Liver (tissue), 9 donors: ENCODE data around the gene POU2AF3. TPM values are rescaled to one million over a fixed set of nuclear protein-coding genes. Genes with fewer than 3 reads are reported as not detected.
A peak's percentile ranks its signal among the peaks of the same experiment; 100 is the strongest.
"Not testable (repeated sequence)": the region's sequence is repeated elsewhere in the genome, so short reads cannot be mapped to it uniquely, and the experiment has no call there.

Source experiments
- DNase-seq: peaks from one replicate; pipeline ENCODE4 v3.0.0-alpha.2; 2017; ENCODE audit warnings: low spot score
- H3K27ac ChIP-seq, 2 donors: one replicate each; pipeline ENCODE4 v1.7.0; 2013; ENCODE audit warnings: inconsistent platforms in 2 of 2, low read length in 2 of 2, control low read depth in 1 of 2, low read depth in 1 of 2, mild to moderate bottlenecking in 1 of 2
- H3K27me3 ChIP-seq, 4 donors: one replicate each; pipeline versions ENCODE4 v1.6.1 to v1.7.0; 2013; ENCODE audit warnings: low read length in 3 of 4, inconsistent platforms in 1 of 4, mild to moderate bottlenecking in 1 of 4, moderate library complexity in 1 of 4; ENCODE audit not compliant: control insufficient read depth in 4 of 4, insufficient read depth in 4 of 4
- H3K36me3 ChIP-seq, 4 donors: one replicate each; pipeline versions ENCODE4 v1.6.1 to v1.7.0; 2013; ENCODE audit warnings: low read length in 3 of 4, mild to moderate bottlenecking in 3 of 4, low read depth in 1 of 4, moderate library complexity in 1 of 4; ENCODE audit not compliant: control insufficient read depth in 4 of 4, insufficient read depth in 3 of 4
- H3K4me1 ChIP-seq, 4 donors: one replicate each; pipeline versions ENCODE4 v1.6.1 to v1.7.0; 2013; ENCODE audit warnings: low read length in 3 of 4, mild to moderate bottlenecking in 3 of 4, moderate library complexity in 1 of 4; ENCODE audit not compliant: control insufficient read depth in 4 of 4, insufficient read depth in 4 of 4
- H3K4me3 ChIP-seq, 3 donors: one replicate each; pipeline versions ENCODE4 v1.6.1 to v1.7.0; 2013; ENCODE audit warnings: low read length in 3 of 3, control low read depth in 1 of 3, low read depth in 1 of 3, mild to moderate bottlenecking in 1 of 3
- H3K9ac ChIP-seq, 2 donors: one replicate each; pipeline ENCODE4 v1.7.0; 2013; ENCODE audit warnings: low read length in 2 of 2, mild to moderate bottlenecking in 2 of 2, moderate library complexity in 2 of 2, control low read depth in 1 of 2, low read depth in 1 of 2
- H3K9me3 ChIP-seq, 4 donors: one replicate each; pipeline versions ENCODE4 v1.6.1 to v1.7.0; 2013; ENCODE audit warnings: low read length in 3 of 4; ENCODE audit not compliant: control insufficient read depth in 4 of 4
- ATF3 ChIP-seq: IDR thresholded peaks from 2 replicates; pipeline ENCODE4 v1.6.1; 2016; ENCODE audit warnings: antibody characterized with exemption
- CTCF ChIP-seq: fragments of 150-350 bp; IDR thresholded peaks from 2 replicates; pipeline ENCODE4 v1.5.1; 2017; ENCODE audit warnings: improper control_type of control experiment, low read depth, low read length; ENCODE audit not compliant: missing input control
- EGR1 ChIP-seq, 2 donors: IDR thresholded peaks; 2 replicates each; pipeline ENCODE4 v1.6.1; 2016 to 2018; ENCODE audit warnings: antibody characterized with exemption in 2 of 2, low read depth in 2 of 2
- FOXA2 ChIP-seq: IDR thresholded peaks from 2 replicates; pipeline ENCODE4 v1.6.1; 2016; ENCODE audit warnings: antibody characterized with exemption
- GABPA ChIP-seq, 2 donors: IDR thresholded peaks in 1 of 2; conservative IDR thresholded peaks in 1 of 2; 2 replicates each; pipeline ENCODE4 v1.6.1; 2016; ENCODE audit warnings: antibody characterized with exemption in 2 of 2, mild to moderate bottlenecking in 1 of 2, moderate library complexity in 1 of 2
- HNF4A ChIP-seq, 2 donors: conservative IDR thresholded peaks; 2 replicates each; pipeline ENCODE4 v1.6.1; 2016; ENCODE audit warnings: antibody characterized with exemption in 2 of 2, mild to moderate bottlenecking in 2 of 2
- HNF4G ChIP-seq: IDR thresholded peaks from 2 replicates; pipeline ENCODE4 v1.6.1; 2016; ENCODE audit warnings: antibody characterized with exemption
- JUND ChIP-seq, 2 donors: IDR thresholded peaks; 2 replicates each; pipeline ENCODE4 v1.6.1; 2016; ENCODE audit warnings: antibody characterized with exemption in 2 of 2
- NR2F2 ChIP-seq: IDR thresholded peaks from 2 replicates; pipeline ENCODE4 v1.6.1; 2016; ENCODE audit warnings: antibody characterized with exemption
- RAD21 ChIP-seq, 2 donors: IDR thresholded peaks; 2 replicates each; pipeline ENCODE4 v1.6.1; 2016; ENCODE audit warnings: antibody characterized with exemption in 2 of 2, mild to moderate bottlenecking in 2 of 2
- REST ChIP-seq: IDR thresholded peaks from 2 replicates; pipeline ENCODE4 v1.6.1; 2016; ENCODE audit warnings: antibody characterized with exemption, mild to moderate bottlenecking
- RXRA ChIP-seq, 2 donors: IDR thresholded peaks; 2 replicates each; pipeline ENCODE4 v1.6.1; 2017 to 2018; ENCODE audit warnings: antibody characterized with exemption in 2 of 2, mild to moderate bottlenecking in 1 of 2
- SP1 ChIP-seq: IDR thresholded peaks from 2 replicates; pipeline ENCODE4 v1.6.1; 2018; ENCODE audit warnings: antibody characterized with exemption, mild to moderate bottlenecking
- TAF1 ChIP-seq: conservative IDR thresholded peaks from 2 replicates; pipeline ENCODE4 v1.6.1; 2016; ENCODE audit warnings: antibody characterized with exemption, mild to moderate bottlenecking
- YY1 ChIP-seq: IDR thresholded peaks from 2 replicates; pipeline ENCODE4 v1.6.1; 2016; ENCODE audit warnings: antibody characterized with exemption, mild to moderate bottlenecking
- ZBTB33 ChIP-seq: IDR thresholded peaks from 2 replicates; pipeline ENCODE4 v1.6.1; 2016; ENCODE audit warnings: antibody characterized with exemption
- WGBS: extraction: QIAGEN DNeasy Blood & Tissue Kit; methylation state at CpG from one replicate; pipeline ENCODE4 v1.1.7; 2013; 5-methylcytosine and 5-hydroxymethylcytosine counted together
- polyA plus RNA-seq, 2 donors: library from polyadenylated mRNA; stranded (reverse) in 1 of 2; unstranded in 1 of 2; fragments of 200-250 nt in 1 of 2; fragments of >200 nt in 1 of 2; fragmentation: Nextera tagmentation in 1 of 2; extraction: Ambion mirVana in 1 of 2; gene quantifications; one replicate each; pipeline versions ENCODE4 v1.2.1 to v1.2.3, GENCODE V29; 2013 to 2015
- total RNA-seq, 2 donors: library from RNA; depleted of rRNA; stranded (reverse); fragments of >200 nt; gene quantifications; one replicate each; pipeline ENCODE4 v1.2.3, GENCODE V29; 2014
- donor health status: healthy.
- donor health status: healthy.
- donor health status: healthy.
- donor health status: healthy.
- donor health status: healthy.

The POU2AF3 gene
- total and polyA plus RNA-seq, 4 donors: 0.17 to 0.68 (median 0.49) TPM

- Histone ChIP-seq H3K27me3 (no peaks in the 10 kb centered on the region), H3K4me3 (no peak overlapping the region), H3K9me3 (no peaks in the 10 kb centered on the region), H3K36me3 (no peaks in the 10 kb centered on the region), H3K27ac (no peak overlapping the region), H3K4me1 (peaks cover 0 to 13% (median 5%) of the 10 kb centered on the region in 4 donors), H3K9ac (no peak overlapping the region)
- no peak for DNase-seq
- no peak for TF ChIP-seq NR2F2
- TF ChIP-seq RXRA (IDR thresholded peaks at IDR 0.05): no peak
- WGBS: 90% methylated on average over 6 of the region's 6 CpGs
These were observed 20.9 kb downstream of the POU2AF3 start for GRCh38 chr11:111319296-111319695.

- not testable (repeated sequence) for H3K9ac ChIP-seq, H3K9me3 ChIP-seq, DNase-seq, H3K27me3 ChIP-seq, H3K36me3 ChIP-seq, H3K4me3 ChIP-seq, H3K27ac ChIP-seq
- peaks cover 0 to 13% (median 5%) of the 10 kb centered on the region in 4 donors for H3K4me1 ChIP-seq
- WGBS: 88% methylated on average over 6 of the region's 6 CpGs
These were observed 21.9 kb downstream of the POU2AF3 start for GRCh38 chr11:111320199-111320598.

GRCh38 chr11:111320728-111321568, 22.6 kb downstream of the POU2AF3 start:
- DNase-seq: no peak
- Histone ChIP-seq H3K27ac (no peak overlapping the region), H3K36me3 (no peaks in the 10 kb centered on the region), H3K9me3 (no peaks in the 10 kb centered on the region), H3K4me1 (peaks cover 0 to 13% (median 5%) of the 10 kb centered on the region in 4 donors), H3K9ac (no peak overlapping the region), H3K4me3 (no peak overlapping the region), H3K27me3 (no peaks in the 10 kb centered on the region)
- WGBS: 66% methylated on average over 5 of the region's 5 CpGs
- TF ChIP-seq JUND (IDR thresholded peaks at IDR 0.05) (no peak), RAD21 (IDR thresholded peaks at IDR 0.05) (peak in 1 of 2 donors; percentile 31), CTCF (no peak), REST (no peak), RXRA (IDR thresholded peaks at IDR 0.05) (peak; percentile 55 to 62), YY1 (peak; percentile 94), NR2F2 (peak; percentile 15), SP1 (peak; percentile 52), TAF1 (no peak), ATF3 (no peak), HNF4A (conservative IDR thresholded peaks at IDR 0.05) (peak; percentile 54 to 65), ZBTB33 (no peak), GABPA (IDR thresholded peaks at IDR 0.05 in 1 of 2, conservative IDR thresholded peaks at IDR 0.05 in 1 of 2) (peak in 1 of 2 donors; percentile 28), HNF4G (no peak), EGR1 (IDR thresholded peaks at IDR 0.05; ENCODE audit: low read depth in 2 of 2) (no peak), FOXA2 (no peak)
